ENCODE data around the gene SERPINE3. TPM values are rescaled to one million over a fixed set of nuclear protein-coding genes. Genes with fewer than 3 reads are reported as not detected.

The SERPINE3 gene
- total RNA-seq, 1 experiment from 2014 or later: not detected

GRCh38 chr13:51318876-51319275 is 20.6 kb upstream of the SERPINE3 start:
- no peak overlapping the region for H3K27ac ChIP-seq
- H3K4me1 ChIP-seq (replicated peaks): no peaks in the 10 kb centered on the region
- no peak for DNase-seq (ENCODE audit: low read depth in 1 of 2, low spot score in 2 of 2)
- H3K9me3 ChIP-seq (replicated peaks): no peaks in the 10 kb centered on the region; the same call in 1 of the 2 replicates
- no peaks in the 10 kb centered on the region for H3K36me3 ChIP-seq
- no peak overlapping the region for H3K4me3 ChIP-seq
- H3K27me3 ChIP-seq (replicated peaks): no peaks in the 10 kb centered on the region; the same call in 1 of the 2 replicates

- H3K9me3 ChIP-seq (replicated peaks): no peaks in the 10 kb centered on the region; the same call in 1 of the 2 replicates
- no peak for DNase-seq (ENCODE audit: low read depth in 1 of 2, low spot score in 2 of 2)
- no peak overlapping the region for H3K27ac ChIP-seq
- no peaks in the 10 kb centered on the region for H3K4me1 ChIP-seq (replicated peaks)
- H3K27me3 ChIP-seq (replicated peaks): no peaks in the 10 kb centered on the region
- H3K4me3 ChIP-seq: no peak overlapping the region
- H3K36me3 ChIP-seq: no peaks in the 10 kb centered on the region
These were observed 17.7 kb upstream of the SERPINE3 start for GRCh38 chr13:51321836-51322235.

GRCh38 chr13:51322826-51323225 is 16.7 kb upstream of the SERPINE3 start:
- Histone ChIP-seq H3K27me3 (replicated peaks) (no peaks in the 10 kb centered on the region), H3K36me3 (no peaks in the 10 kb centered on the region), H3K27ac (no peak overlapping the region), H3K9me3 (replicated peaks) (no peaks in the 10 kb centered on the region), H3K4me3 (no peak overlapping the region), H3K4me1 (replicated peaks) (no peaks in the 10 kb centered on the region)
- DNase-seq (ENCODE audit: low read depth in 1 of 2, low spot score in 2 of 2): no peak

GRCh38 chr13:51323824-51324511 is 15.5 kb upstream of the SERPINE3 start:
- Histone ChIP-seq H3K9me3 (replicated peaks) (no peaks in the 10 kb centered on the region), H3K27me3 (replicated peaks) (no peaks in the 10 kb centered on the region), H3K4me1 (replicated peaks) (no peaks in the 10 kb centered on the region), H3K4me3 (no peak overlapping the region), H3K36me3 (no peaks in the 10 kb centered on the region), H3K27ac (no peak overlapping the region)
- DNase-seq (ENCODE audit: low read depth in 1 of 2, low spot score in 2 of 2): no peak

GRCh38 chr13:51324714-51325420 is 14.6 kb upstream of the SERPINE3 start:
- no peak overlapping the region for H3K4me3 ChIP-seq
- H3K4me1 ChIP-seq (replicated peaks): no peaks in the 10 kb centered on the region
- no peaks in the 10 kb centered on the region for H3K9me3 ChIP-seq (replicated peaks)
- DNase-seq (ENCODE audit: low read depth in 1 of 2, low spot score in 2 of 2): no peak
- no peak overlapping the region for H3K27ac ChIP-seq
- no peaks in the 10 kb centered on the region for H3K36me3 ChIP-seq
- H3K27me3 ChIP-seq (replicated peaks): no peaks in the 10 kb centered on the region

- no peaks in the 10 kb centered on the region for H3K9me3 ChIP-seq (replicated peaks)
These were observed 13.7 kb upstream of the SERPINE3 start for GRCh38 chr13:51325837-51326236.

GRCh38 chr13:51326777-51327176 is 12.7 kb upstream of the SERPINE3 start:
- Histone ChIP-seq H3K9me3 (replicated peaks) (no peaks in the 10 kb centered on the region), H3K4me1 (replicated peaks) (no peaks in the 10 kb centered on the region), H3K27me3 (replicated peaks) (no peaks in the 10 kb centered on the region), H3K36me3 (no peaks in the 10 kb centered on the region), H3K27ac (no peak overlapping the region), H3K4me3 (no peak overlapping the region)
- DNase-seq (ENCODE audit: low read depth in 1 of 2, low spot score in 2 of 2): no peak

More at GRCh38 chr13:51325837-51326236, 13.7 kb upstream of the SERPINE3 start:
- H3K27me3 ChIP-seq (replicated peaks): no peaks in the 10 kb centered on the region
- DNase-seq (ENCODE audit: low read depth in 1 of 2, low spot score in 2 of 2): no peak
- H3K36me3 ChIP-seq: no peaks in the 10 kb centered on the region
- H3K4me1 ChIP-seq (replicated peaks): no peaks in the 10 kb centered on the region
- H3K4me3 ChIP-seq: no peak overlapping the region
- no peak overlapping the region for H3K27ac ChIP-seq

GRCh38 chr13:51327961-51328360 is 11.5 kb upstream of the SERPINE3 start:
- Histone ChIP-seq H3K27me3 (replicated peaks) (no peaks in the 10 kb centered on the region), H3K4me3 (no peak overlapping the region), H3K27ac (no peak overlapping the region), H3K4me1 (replicated peaks) (no peaks in the 10 kb centered on the region), H3K36me3 (no peaks in the 10 kb centered on the region), H3K9me3 (replicated peaks) (no peaks in the 10 kb centered on the region)
- no peak for DNase-seq (ENCODE audit: low read depth in 1 of 2, low spot score in 2 of 2)

GRCh38 chr13:51328488-51328887 is 11.0 kb upstream of the SERPINE3 start:
- Histone ChIP-seq H3K4me1 (replicated peaks) (no peaks in the 10 kb centered on the region), H3K9me3 (replicated peaks) (no peaks in the 10 kb centered on the region), H3K36me3 (no peaks in the 10 kb centered on the region), H3K27me3 (replicated peaks) (no peaks in the 10 kb centered on the region), H3K4me3 (no peak overlapping the region), H3K27ac (no peak overlapping the region)
- no peak for DNase-seq (ENCODE audit: low read depth in 1 of 2, low spot score in 2 of 2)

- no peaks in the 10 kb centered on the region for H3K27me3 ChIP-seq (replicated peaks)
- H3K36me3 ChIP-seq: no peaks in the 10 kb centered on the region
- H3K4me3 ChIP-seq: no peak overlapping the region
- H3K27ac ChIP-seq: no peak overlapping the region
- H3K4me1 ChIP-seq (replicated peaks): no peaks in the 10 kb centered on the region
- H3K9me3 ChIP-seq (replicated peaks): no peaks in the 10 kb centered on the region
- DNase-seq (ENCODE audit: low read depth in 1 of 2, low spot score in 2 of 2): no peak
These were observed 9.9 kb upstream of the SERPINE3 start for GRCh38 chr13:51329606-51330005.

GRCh38 chr13:51330791-51331190 is 8.7 kb upstream of the SERPINE3 start:
- Histone ChIP-seq H3K27ac (no peak overlapping the region), H3K4me3 (no peak overlapping the region)
- DNase-seq (ENCODE audit: low read depth in 1 of 2, low spot score in 2 of 2): no peak

GRCh38 chr13:51331354-51331861 is 8.1 kb upstream of the SERPINE3 start:
- Histone ChIP-seq H3K27me3 (replicated peaks) (no peaks in the 10 kb centered on the region), H3K36me3 (no peaks in the 10 kb centered on the region), H3K4me1 (replicated peaks) (no peaks in the 10 kb centered on the region), H3K4me3 (no peak overlapping the region), H3K9me3 (replicated peaks) (no peaks in the 10 kb centered on the region), H3K27ac (no peak overlapping the region)
- no peak for DNase-seq (ENCODE audit: low read depth in 1 of 2, low spot score in 2 of 2)

More at GRCh38 chr13:51330791-51331190, 8.7 kb upstream of the SERPINE3 start:
- no peaks in the 10 kb centered on the region for H3K9me3 ChIP-seq (replicated peaks)
- H3K36me3 ChIP-seq: no peaks in the 10 kb centered on the region
- H3K27me3 ChIP-seq (replicated peaks): no peaks in the 10 kb centered on the region
- H3K4me1 ChIP-seq (replicated peaks): no peaks in the 10 kb centered on the region

- H3K4me1 ChIP-seq (replicated peaks): no peaks in the 10 kb centered on the region
- no peak for DNase-seq (ENCODE audit: low read depth in 1 of 2, low spot score in 2 of 2)
- H3K9me3 ChIP-seq (replicated peaks): no peaks in the 10 kb centered on the region
- H3K27me3 ChIP-seq (replicated peaks): no peaks in the 10 kb centered on the region
- H3K4me3 ChIP-seq: no peak overlapping the region
- H3K36me3 ChIP-seq: no peaks in the 10 kb centered on the region
- H3K27ac ChIP-seq: no peak overlapping the region
These were observed 6.7 kb upstream of the SERPINE3 start for GRCh38 chr13:51332566-51333361.

GRCh38 chr13:51333421-51333820 is 6.1 kb upstream of the SERPINE3 start:
- Histone ChIP-seq H3K27me3 (replicated peaks) (no peaks in the 10 kb centered on the region), H3K36me3 (no peaks in the 10 kb centered on the region), H3K4me3 (no peak overlapping the region), H3K4me1 (replicated peaks) (no peaks in the 10 kb centered on the region), H3K9me3 (replicated peaks) (no peaks in the 10 kb centered on the region), H3K27ac (no peak overlapping the region)
- no peak for DNase-seq (ENCODE audit: low read depth in 1 of 2, low spot score in 2 of 2)
